Left ventricle myocardium inferior (tissue), 1 donor: ENCODE measurements around the gene HUS1B. TPM values are rescaled to one million over a fixed set of nuclear protein-coding genes. Genes with fewer than 3 reads are reported as not detected.

ENCODE experiments used
- DNase-seq: peaks from one replicate; pipeline ENCODE4 v3.0.0-alpha.2; 2020
- H3K27ac ChIP-seq: fragments of 200-600 bp; replicated peaks from 2 replicates; pipeline ENCODE4 v1.8.0; 2021
- H3K27me3 ChIP-seq: fragments of 200-600 bp; 2 replicates; pipeline ENCODE4 v1.8.0; 2021; ENCODE audit warnings: low read depth
- H3K36me3 ChIP-seq: fragments of 200-600 bp; 2 replicates; pipeline ENCODE4 v1.8.0; 2021
- H3K4me1 ChIP-seq: fragments of 200-600 bp; 2 replicates; pipeline ENCODE4 v1.8.0; 2021
- H3K4me3 ChIP-seq: fragments of 200-600 bp; 2 replicates; pipeline ENCODE4 v1.8.0; 2021; ENCODE audit warnings: mild to moderate bottlenecking, moderate library complexity
- H3K9me3 ChIP-seq: fragments of 200-600 bp; replicated peaks from 2 replicates; pipeline ENCODE4 v1.8.0; 2021
- intact Hi-C: fragments of 100-400 bp; cut with micrococcal nuclease; formaldehyde crosslinking; loops from one replicate; pipeline ENCODE4 v1.11.0; 2022
- total RNA-seq: library from RNA; stranded (reverse); fragmentation: NEBNext Ultra II Directional; extraction: Animal tissue kit (Norgen Biotek cat#: 25700); gene quantifications from one replicate; pipeline ENCODE4 v1.2.1, GENCODE V29; 2021
- TF ChIP-seq, protein P1 (sequence below): fragments of 200-600 bp; IDR thresholded peaks from 2 replicates; pipeline ENCODE4 v1.8.0; 2021; ENCODE audit warnings: antibody characterized with exemption, mild to moderate bottlenecking, borderline replicate concordance
- donor health status: DM: no; HTN: yes; CAD: no; lungs with severe emphysema.

The HUS1B gene
- total RNA-seq, 1 donor from 2014 or later, result not detected

DNA sequence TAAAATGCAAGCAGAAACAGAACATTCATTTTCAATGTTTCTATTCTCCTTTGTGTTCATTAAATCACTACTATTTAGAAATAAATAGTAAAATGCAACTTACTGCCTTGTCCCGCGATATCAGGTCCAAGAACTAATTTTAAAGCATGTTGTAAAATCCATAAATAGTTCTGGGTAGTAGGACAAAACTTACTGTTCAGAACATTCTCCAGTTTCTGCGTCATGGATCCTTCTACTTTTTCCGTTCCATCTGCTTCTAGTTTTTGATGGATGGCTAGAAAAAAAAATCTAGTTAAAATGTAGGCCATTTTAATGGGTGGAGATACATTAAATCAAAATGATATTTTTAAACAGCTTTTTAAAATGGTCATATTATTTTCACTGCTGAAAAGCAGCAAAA lies 47.0 kb downstream of the HUS1B start:
- Histone ChIP-seq H3K9me3 (no peaks in the 10 kb centered on the region), H3K36me3 (peaks cover 32% of the 10 kb centered on the region), H3K4me3 (no peak overlapping the region), H3K27ac (no peak overlapping the region), H3K4me1 (peaks cover 6% of the 10 kb centered on the region), H3K27me3 (no peaks in the 10 kb centered on the region)
- no peak for DNase-seq
- TF ChIP-seq, protein P1, sequence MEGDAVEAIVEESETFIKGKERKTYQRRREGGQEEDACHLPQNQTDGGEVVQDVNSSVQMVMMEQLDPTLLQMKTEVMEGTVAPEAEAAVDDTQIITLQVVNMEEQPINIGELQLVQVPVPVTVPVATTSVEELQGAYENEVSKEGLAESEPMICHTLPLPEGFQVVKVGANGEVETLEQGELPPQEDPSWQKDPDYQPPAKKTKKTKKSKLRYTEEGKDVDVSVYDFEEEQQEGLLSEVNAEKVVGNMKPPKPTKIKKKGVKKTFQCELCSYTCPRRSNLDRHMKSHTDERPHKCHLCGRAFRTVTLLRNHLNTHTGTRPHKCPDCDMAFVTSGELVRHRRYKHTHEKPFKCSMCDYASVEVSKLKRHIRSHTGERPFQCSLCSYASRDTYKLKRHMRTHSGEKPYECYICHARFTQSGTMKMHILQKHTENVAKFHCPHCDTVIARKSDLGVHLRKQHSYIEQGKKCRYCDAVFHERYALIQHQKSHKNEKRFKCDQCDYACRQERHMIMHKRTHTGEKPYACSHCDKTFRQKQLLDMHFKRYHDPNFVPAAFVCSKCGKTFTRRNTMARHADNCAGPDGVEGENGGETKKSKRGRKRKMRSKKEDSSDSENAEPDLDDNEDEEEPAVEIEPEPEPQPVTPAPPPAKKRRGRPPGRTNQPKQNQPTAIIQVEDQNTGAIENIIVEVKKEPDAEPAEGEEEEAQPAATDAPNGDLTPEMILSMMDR, result no peak
- intact Hi-C loops, result no loop called here

- Histone ChIP-seq H3K27ac (no peak overlapping the region), H3K36me3 (peaks cover 35% of the 10 kb centered on the region)
Measured at GRCh38 chr6:606829-607379, 50.0 kb downstream of the HUS1B start.

More at GRCh38 chr6:606829-607379, 50.0 kb downstream of the HUS1B start:
- Histone ChIP-seq H3K9me3 (no peaks in the 10 kb centered on the region), H3K4me3 (no peak overlapping the region), H3K27me3 (no peaks in the 10 kb centered on the region), H3K4me1 (peaks cover 6% of the 10 kb centered on the region)
- DNase-seq, result no peak
- intact Hi-C loops, result no loop called here
- TF ChIP-seq, protein P1, result no peak

Other genes starting within 250 kb of the HUS1B start
- 15.6 TPM for gene EXOC2, start 36.0 kb upstream of the HUS1B start, total RNA-seq